K562 (cell line): ENCODE measurements around the gene DLG4. TPM values are rescaled to one million over a fixed set of nuclear protein-coding genes. Genes with fewer than 3 reads are reported as not detected.

Source experiments
- ATAC-seq: fragments of 200-7000 bp; cut with Tn5 transposase; 3 replicates; pipeline ENCODE4 v1.9.1; 2020; ENCODE audit warnings: moderate library complexity
- BruUV-seq: library from RNA; stranded (reverse); fragments of 400-500 nt; replicated peaks from 2 replicates; lab custom pipeline; 2021; lab: Mats Ljungman, UMichigan
- CTCF ChIA-PET: fragments of 300-600 bp; formaldehyde crosslinking; extraction: SDS; loops from one replicate; lab custom pipeline; 2021; ENCODE audit warnings: low intra/inter-chr PET ratio; lab: Yijun Ruan, JAX
- POLR2A ChIA-PET: fragments of 300-600, 350-650 bp; sonication (Branson Sonifier 250); formaldehyde crosslinking; extraction: SDS; loops from one replicate; lab custom pipeline; 2021; ENCODE audit warnings: antibody characterized with exemption, inconsistent platforms; lab: Yijun Ruan, JAX
- DNase-seq, 4 experiments: peaks; one replicate each; pipeline versions ENCODE4 v3.0.0 to v3.0.0-alpha.2; 2011 to 2018; ENCODE audit warnings: low spot score in 3 of 4, mixed read lengths in 3 of 4; ENCODE audit errors: extremely low read depth in 1 of 4
- FAIRE-seq: peaks from 2 replicates; lab custom pipeline; 2011; peaks lifted over from hg19 to GRCh38; lab: Jason Lieb, UNC
- H2AFZ ChIP-seq: 2 replicates; pipeline ENCODE4 v1.6.0; 2011; ENCODE audit warnings: low read depth, low read length, control low read depth, inconsistent platforms
- H3K27ac ChIP-seq: fragments of 200-600 bp; 3 replicates; pipeline ENCODE4 v1.8.0; 2011; ENCODE audit warnings: low read depth, mild to moderate bottlenecking, control low read depth, inconsistent platforms, low read length, moderate library complexity, mixed read lengths; ENCODE audit errors: extremely low read depth
- H3K27me3 ChIP-seq, 2 experiments: fragments of 300-600 bp in 1 of 2; 2 replicates in 1 of 2; 3 replicates in 1 of 2; pipeline versions ENCODE4 v1.6.0 to v1.8.0; 2011; ENCODE audit warnings: inconsistent platforms in 2 of 2, low read length in 2 of 2, mild to moderate bottlenecking in 1 of 2, mixed read lengths in 1 of 2, moderate library complexity in 1 of 2; ENCODE audit not compliant: control insufficient read depth in 2 of 2, insufficient read depth in 2 of 2
- H3K36me3 ChIP-seq: fragments of 300-600 bp; 3 replicates; pipeline ENCODE4 v1.8.0; 2011; ENCODE audit warnings: mild to moderate bottlenecking, low read length, inconsistent platforms; ENCODE audit not compliant: control insufficient read depth, insufficient read depth
- H3K4me1 ChIP-seq, 2 experiments: fragments of 200-600 bp in 1 of 2; replicated peaks in 1 of 2; 2 replicates in 1 of 2; 3 replicates in 1 of 2; pipeline versions ENCODE4 v1.5.1 to v1.8.0; 2011; ENCODE audit warnings: inconsistent platforms in 2 of 2, low read length in 2 of 2, mild to moderate bottlenecking in 1 of 2, mixed read lengths in 1 of 2, moderate library complexity in 1 of 2; ENCODE audit not compliant: control insufficient read depth in 2 of 2, insufficient read depth in 2 of 2
- H3K4me2 ChIP-seq: 2 replicates; pipeline ENCODE4 v1.6.1; 2011; ENCODE audit warnings: low read length, control low read depth, inconsistent platforms, mixed read lengths; ENCODE audit not compliant: insufficient read depth
- H3K4me3 ChIP-seq: fragments of 200-600 bp; sonication (generic), shearing (Covaris generic); 2 replicates; pipeline ENCODE4 v1.5.1; 2016; ENCODE audit warnings: control low read depth, inconsistent platforms
- H3K79me2 ChIP-seq: fragments of 200-600 bp; 3 replicates; pipeline ENCODE4 v1.8.0; 2011; ENCODE audit warnings: low read length, inconsistent platforms; ENCODE audit not compliant: control insufficient read depth, insufficient read depth
- H3K9ac ChIP-seq, 2 experiments: 2 replicates each; pipeline versions ENCODE4 v1.6.0 to v1.6.1; 2011; ENCODE audit warnings: low read depth in 2 of 2, low read length in 2 of 2, control low read depth in 1 of 2, inconsistent platforms in 1 of 2, mild to moderate bottlenecking in 1 of 2, mixed read lengths in 1 of 2; ENCODE audit not compliant: insufficient read depth in 1 of 2
- H3K9me1 ChIP-seq: one replicate; pipeline ENCODE4 v1.6.0; 2011; ENCODE audit warnings: inconsistent platforms, mild to moderate bottlenecking, low read length, moderate library complexity; ENCODE audit not compliant: control insufficient read depth, insufficient read depth
- H3K9me3 ChIP-seq: replicated peaks from 2 replicates; pipeline ENCODE4 v1.5.1; 2011; ENCODE audit warnings: low read depth, low read length, inconsistent platforms; ENCODE audit not compliant: control insufficient read depth, insufficient read depth
- H4K20me1 ChIP-seq: replicated peaks from 2 replicates; pipeline ENCODE4 v1.6.1; 2011; ENCODE audit warnings: low read length, inconsistent platforms, mixed read lengths; ENCODE audit not compliant: control insufficient read depth, insufficient read depth
- ATF1 ChIP-seq, 2 experiments: fragments of 450-650 bp in 1 of 2; IDR thresholded peaks; 2 replicates each; pipeline ENCODE4 v1.6.1; 2016; ENCODE audit warnings: missing compliant biosample characterization in 1 of 2, missing genetic modification characterization in 1 of 2
- ATF7 ChIP-seq: fragments of 450-650 bp; IDR thresholded peaks from 2 replicates; pipeline ENCODE4 v1.7.1; 2014; ENCODE audit warnings: mild to moderate bottlenecking, moderate library complexity
- FOXJ2 ChIP-seq: fragments of 200-800 bp; sonication (Bioruptor generic); IDR thresholded peaks from 2 replicates; pipeline ENCODE4 v1.6.1; 2016; ENCODE audit warnings: missing genetic modification characterization, missing compliant biosample characterization
- GATAD2A ChIP-seq: fragments of 450-650 bp; IDR thresholded peaks from 2 replicates; pipeline ENCODE4 v1.6.1; 2017
- MCM2 ChIP-seq: fragments of 450-650 bp; IDR thresholded peaks from 2 replicates; pipeline ENCODE4 v1.6.1; 2017; ENCODE audit warnings: low read depth, mild to moderate bottlenecking
- MNT ChIP-seq, 2 experiments: fragments of 450-650 bp; conservative IDR thresholded peaks; 2 replicates each; pipeline ENCODE4 v1.6.1; 2017; ENCODE audit warnings: mild to moderate bottlenecking in 2 of 2, moderate library complexity in 2 of 2
- NRF1 ChIP-seq, 2 experiments: fragments of 450-650 bp; IDR thresholded peaks in 1 of 2; conservative IDR thresholded peaks in 1 of 2; 2 replicates each; pipeline ENCODE4 v1.6.1; 2014; ENCODE audit warnings: mild to moderate bottlenecking in 2 of 2
- NUFIP1 ChIP-seq: fragments of 450-650 bp; IDR thresholded peaks from 2 replicates; pipeline ENCODE4 v1.6.1; 2018; ENCODE audit not compliant: partially characterized antibody
- POLR2AphosphoS2 ChIP-seq: IDR thresholded peaks from 2 replicates; pipeline ENCODE4 v1.6.1; 2012; ENCODE audit warnings: low read length, improper control_type of control experiment
- RBFOX2 ChIP-seq: fragments of 200-400 bp; formaldehyde crosslinking; IDR thresholded peaks from 2 replicates; pipeline ENCODE4 v1.6.1; 2017; ENCODE audit warnings: low read depth, mild to moderate bottlenecking, low read length, moderate library complexity
- ZBTB2 ChIP-seq: fragments of 450-650 bp; IDR thresholded peaks from 2 replicates; pipeline ENCODE4 v1.6.1; 2016; ENCODE audit warnings: antibody characterized with exemption
- ZNF124 ChIP-seq: sonication (generic); formaldehyde crosslinking; IDR thresholded peaks from 2 replicates; pipeline ENCODE4 v1.8.1; 2022; ENCODE audit warnings: missing genetic modification reagents
- WGBS: fragments of 100-300 bp; shearing (Covaris generic); methylation state at CpG from one replicate; pipeline ENCODE4 v1.1.6; 2016; ENCODE audit warnings: low coverage, mixed read lengths; ENCODE audit not compliant: insufficient coverage; ENCODE audit errors: missing lambda C conversion rate; 5-methylcytosine and 5-hydroxymethylcytosine counted together
- in situ Hi-C: fragments of 300-500 bp; cut with MboI; formaldehyde crosslinking; loops from 4 replicates; pipeline ENCODE4 v1.15.0; 2018; ENCODE audit warnings: inconsistent platforms, mixed read lengths
- intact Hi-C: fragments of 100-400 bp; cut with micrococcal nuclease; formaldehyde crosslinking; loops from 2 replicates; pipeline ENCODE4 v1.14.2; 2022
- polyA plus RNA-seq, 8 experiments: library from polyadenylated mRNA; depleted of rRNA in 4 of 8; stranded (reverse) in 5 of 8; unstranded in 3 of 8; fragments of >200 nt; fragmentation: Nextera tagmentation in 2 of 8; fragmentation: Illumina TruSeq in 1 of 8; extraction: Ambion mirVana in 2 of 8; extraction: Trizol in 1 of 8; gene quantifications; 2 replicates each; pipeline versions ENCODE4 v1.2.1 to v1.2.3, GENCODE V29; 2011 to 2014; ENCODE audit warnings: inconsistent platforms in 1 of 8, missing spikeins in 1 of 8
- total RNA-seq, 7 experiments: library from RNA; depleted of rRNA in 6 of 7; stranded (reverse); fragments of >200 nt in 6 of 7; fragmentation: Illumina TruSeq in 2 of 7; extraction: Trizol in 2 of 7; gene quantifications; 2 replicates each; pipeline versions ENCODE4 v1.2.1 to v1.2.3, GENCODE V29; 2011 to 2021; ENCODE audit warnings: low replicate concordance in 1 of 7
- TF ChIP-seq, protein P1 (sequence below), 2 experiments: fragments of 450-650 bp in 1 of 2; sonication (generic) in 1 of 2; formaldehyde crosslinking in 1 of 2; IDR thresholded peaks in 1 of 2; conservative IDR thresholded peaks in 1 of 2; 2 replicates each; pipeline versions ENCODE4 v1.6.1 to v1.8.1; 2016 to 2023; ENCODE audit warnings: mild to moderate bottlenecking in 2 of 2, moderate library complexity in 2 of 2, inconsistent platforms in 1 of 2, missing genetic modification reagents in 1 of 2
- TF ChIP-seq, protein P2 (sequence below): sonication (generic); IDR thresholded peaks from 2 replicates; pipeline ENCODE4 v1.6.1; 2016

DLG4 gene
- total and polyA plus RNA-seq, 9 of the 15 experiments (the other 6 are each of a cell fraction or from before 2014, with no cell fraction given): 0.03 to 12.0 (median 4.1) TPM

DNA sequence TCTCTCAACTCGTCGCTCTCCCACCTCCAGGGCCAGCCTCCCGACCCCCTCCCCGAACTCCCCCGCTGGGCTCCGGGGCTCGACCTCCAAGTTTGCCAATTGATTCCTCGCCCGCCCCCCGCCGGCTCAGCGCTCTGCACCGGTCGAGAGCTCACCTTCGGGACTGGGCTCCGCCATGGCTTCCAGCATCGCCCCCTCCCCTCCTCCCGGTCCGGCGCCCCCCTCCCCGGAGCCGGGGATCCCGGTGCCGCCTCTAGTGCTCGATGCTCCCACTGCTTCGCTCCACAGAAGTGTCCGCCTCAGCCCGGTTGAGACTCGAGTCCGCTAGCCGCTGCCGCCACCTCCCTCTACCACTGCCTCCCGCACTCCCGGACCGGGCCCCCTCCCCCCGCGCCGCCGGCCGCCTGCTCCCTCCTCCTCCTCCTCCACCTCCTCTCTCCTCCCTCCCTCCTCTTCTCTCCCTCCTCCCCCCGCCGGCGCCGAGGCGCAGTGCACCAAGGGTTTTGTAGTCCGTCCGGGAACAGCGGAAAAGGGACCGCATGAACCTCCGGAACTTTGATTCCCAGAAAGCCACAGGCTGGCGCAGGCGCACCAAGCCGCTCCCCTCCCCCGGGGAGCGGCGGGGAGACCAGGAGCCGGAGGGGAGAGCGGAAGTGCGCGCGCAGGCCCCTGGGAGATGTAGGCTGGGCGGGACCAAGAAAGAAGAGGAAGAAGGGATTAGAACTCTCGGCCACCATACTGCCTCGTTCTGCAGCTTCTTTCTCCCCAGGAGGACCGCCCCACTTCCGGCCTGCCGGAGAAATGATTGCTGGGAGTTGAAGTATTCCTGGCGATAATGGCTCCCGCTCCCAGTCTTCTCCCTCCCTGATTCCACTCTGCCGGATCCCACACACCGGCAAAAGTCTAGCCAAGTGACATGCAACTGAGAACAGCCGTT is 19.7 kb upstream of the DLG4 start, which contains the start of gene PHF23:
Gene PHF23 (minus strand): TSS at position 367 of the 937 bp plus-strand sequence. CDS start 178 bp downstream, at position 189.
- intact Hi-C loops (loop anchor here (2.0 to 5.0 kb wide), 2 partner anchors 13 to 43 kb away; partner anchors contain the start of genes ELP5 and SLC2A4), in situ Hi-C loops (no loop called here)
- peaks cover 5% of the 10 kb centered on the region; the same call in 1 of the 2 replicates for H4K20me1 ChIP-seq
- POLR2A ChIA-PET: interaction anchor here (0.6 to 3.6 kb wide), 9 partner anchors 9 to 106 kb away, joined by 3 to 16 read pairs (median 4); partner anchors contain the start of genes ACADVL, CTDNEP1, DLG4 and ELP5
- FAIRE-seq (peak; percentile 98), DNase-seq (peak; percentile 82 to 98 (median 90)), ATAC-seq (peak; percentile 76)
- H3K36me3 ChIP-seq: peaks cover 60% of the 10 kb centered on the region; the same call in 2 of the 3 replicates
- peaks cover 38 to 46% of the 10 kb centered on the region in 2 experiments; a peak in 4 of 5 replicates for H3K4me1 ChIP-seq
- H3K9me3 ChIP-seq: no peaks in the 10 kb centered on the region
- H3K9me1 ChIP-seq: no peaks in the 10 kb centered on the region
- CTCF ChIA-PET: no interaction called here
- 2% methylated on average over 11 of the region's 72 CpGs for WGBS
- H3K4me2 ChIP-seq: peak within 1 kb of the TSS; percentile 88
- H3K27me3 ChIP-seq: no peaks in the 10 kb centered on the region
- peak within 1 kb of the TSS; percentile 79 for H3K4me3 ChIP-seq
- H3K27ac ChIP-seq: peak within 1 kb of the TSS; percentile 98
- 0 out of 2 replicates have a peak within 1 kb of the TSS, but pooled peaks have one; percentile 24 for H2AFZ ChIP-seq
- H3K79me2 ChIP-seq: peaks cover 71% of the 10 kb centered on the region
- H3K9ac ChIP-seq: peak within 1 kb of the TSS; percentile 98 to 99
- no TSS peak for BruUV-seq
- TF ChIP-seq ATF7 (peak; percentile 79), POLR2AphosphoS2 (peak; percentile 68; the same call in 1 of the 2 replicates), ZNF124 (no peak), MNT (conservative IDR thresholded peaks at IDR 0.05) (peak; percentile 66 to 80), ZBTB2 (peak; percentile 94), GATAD2A (0 out of 2 replicates have a peak, but pooled peaks have one; percentile 21), FOXJ2 (tag) (0 out of 2 replicates have a peak, but pooled peaks have one; percentile 30), ATF1 (CRISPR knock-in tag; IDR thresholded peaks at IDR 0.05) (no peak), ATF1 (tag; IDR thresholded peaks at IDR 0.05) (peak; percentile 42; the same call in 1 of the 2 replicates), MCM2 (peak; percentile 93), NRF1 (conservative IDR thresholded peaks at IDR 0.05 in 1 of 2, IDR thresholded peaks at IDR 0.05 in 1 of 2) (peak; percentile 98), RBFOX2 (peak; percentile 82), NUFIP1 (no peak)
- TF ChIP-seq, protein P1, sequence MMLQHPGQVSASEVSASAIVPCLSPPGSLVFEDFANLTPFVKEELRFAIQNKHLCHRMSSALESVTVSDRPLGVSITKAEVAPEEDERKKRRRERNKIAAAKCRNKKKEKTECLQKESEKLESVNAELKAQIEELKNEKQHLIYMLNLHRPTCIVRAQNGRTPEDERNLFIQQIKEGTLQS (IDR thresholded peaks at IDR 0.05): no peak
- TF ChIP-seq, protein P1 (CRISPR knock-in tag; conservative IDR thresholded peaks at IDR 0.05): no peak
- TF ChIP-seq, protein P2, sequence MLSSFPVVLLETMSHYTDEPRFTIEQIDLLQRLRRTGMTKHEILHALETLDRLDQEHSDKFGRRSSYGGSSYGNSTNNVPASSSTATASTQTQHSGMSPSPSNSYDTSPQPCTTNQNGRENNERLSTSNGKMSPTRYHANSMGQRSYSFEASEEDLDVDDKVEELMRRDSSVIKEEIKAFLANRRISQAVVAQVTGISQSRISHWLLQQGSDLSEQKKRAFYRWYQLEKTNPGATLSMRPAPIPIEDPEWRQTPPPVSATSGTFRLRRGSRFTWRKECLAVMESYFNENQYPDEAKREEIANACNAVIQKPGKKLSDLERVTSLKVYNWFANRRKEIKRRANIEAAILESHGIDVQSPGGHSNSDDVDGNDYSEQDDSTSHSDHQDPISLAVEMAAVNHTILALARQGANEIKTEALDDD: no peak
